Ovary (tissue), 9 donors: ENCODE results near the gene VKORC1. TPM values are rescaled to one million over a fixed set of nuclear protein-coding genes. Genes with fewer than 3 reads are reported as not detected.

Experiments used
- DNase-seq, 5 donors: peaks; one replicate each; pipeline ENCODE4 v3.0.0-alpha.2; 2019 to 2020
- H3K27ac ChIP-seq, 2 donors: fragments of 200-600 bp; one replicate each; pipeline versions ENCODE4 v1.5.1 to v1.8.0; 2019 to 2022
- H3K27me3 ChIP-seq: fragments of 200-600 bp; one replicate; pipeline ENCODE4 v1.8.0; 2022
- H3K36me3 ChIP-seq: fragments of 200-600 bp; sonication (generic); one replicate; pipeline ENCODE4 v1.5.1; 2019
- H3K4me1 ChIP-seq: one replicate; pipeline ENCODE4 v1.8.1; 2013; ENCODE audit warnings: mild to moderate bottlenecking, moderate library complexity; ENCODE audit not compliant: insufficient read depth
- H3K4me3 ChIP-seq: fragments of 200-600 bp; sonication (generic); one replicate; pipeline ENCODE4 v1.5.1; 2017
- H3K9me3 ChIP-seq, 2 donors: fragments of 200-600 bp in 1 of 2; sonication (generic) in 1 of 2; one replicate each; pipeline versions ENCODE4 v1.5.1 to v1.8.1; 2013 to 2019; ENCODE audit warnings: mild to moderate bottlenecking in 1 of 2, moderate library complexity in 1 of 2
- CTCF ChIP-seq, 3 donors: fragments of 450-650 bp in 2 of 3; fragments of 200-600 bp in 1 of 3; IDR thresholded peaks; one replicate each; pipeline versions ENCODE4 v1.5.1 to v1.8.0; 2016 to 2022; ENCODE audit warnings: antibody characterized with exemption in 3 of 3, mild to moderate bottlenecking in 1 of 3
- EP300 ChIP-seq: sonication (generic); formaldehyde crosslinking; IDR thresholded peaks from one replicate; pipeline ENCODE4 v1.6.1; 2017; ENCODE audit warnings: antibody characterized with exemption
- POLR2A ChIP-seq: fragments of 450-650 bp; IDR thresholded peaks from one replicate; pipeline ENCODE4 v1.6.1; 2017; ENCODE audit warnings: antibody characterized with exemption, mild to moderate bottlenecking, moderate library complexity
- WGBS, 3 donors: extraction: QIAGEN DNeasy Blood & Tissue Kit in 1 of 3; methylation state at CpG; one replicate each; pipeline versions ENCODE4 v1.1.5 to v1.1.7; 2013 to 2017; 5-methylcytosine and 5-hydroxymethylcytosine counted together
- intact Hi-C, 4 donors: fragments of 100-400 bp; cut with DNase I; formaldehyde crosslinking; loops; one replicate each; pipeline versions ENCODE4 v1.11.0 to v1.15.1; 2022 to 2023
- polyA plus RNA-seq, 2 donors: library from polyadenylated mRNA; stranded (reverse); fragments of 200-250 nt in 1 of 2; fragments of 350-450 nt in 1 of 2; fragmentation: Illumina TruSeq in 1 of 2; extraction: RNeasy Lipid Tissue Mini Kit (QIAGEN cat#74804) in 1 of 2; gene quantifications; one replicate each; pipeline ENCODE4 v1.2.3, GENCODE V29; 2013 to 2014
- total RNA-seq, 7 donors: library from RNA; depleted of rRNA in 2 of 7; stranded (reverse); fragments of >200 nt in 2 of 7; fragmentation: NEBNext Ultra II Directional in 3 of 7; extraction: Animal tissue kit (Norgen Biotek cat#: 25700) in 3 of 7; gene quantifications; one replicate each; pipeline versions ENCODE4 v1.1.0 to v1.2.4, GENCODE V29; 2016 to 2023
- donor health status: DM: no; HTN: no; CAD: no; lungs with moderate emphysema.
- donor health status: DM: no; HTN: no; CAD: no.
- donor health status: Bipolar disorder and iron deficiency.
- donor health status: DM: yes; HTN: yes; CAD: no.
- donor health status: DM: no; HTN: no; CAD: no.
- donor health status: DM: yes; HTN: yes; CAD: no.

Gene VKORC1
- total and polyA plus RNA-seq, 9 donors = 72.1 to 141 (median 86.4) TPM

GRCh38 chr16:31055613-31056012 is 39.0 kb downstream of the VKORC1 start:
- Histone ChIP-seq H3K27me3 (no peaks in the 10 kb centered on the region), H3K4me3 (no peak overlapping the region), H3K27ac (no peak overlapping the region), H3K36me3 (no peaks in the 10 kb centered on the region), H3K4me1 (no peaks in the 10 kb centered on the region), H3K9me3 (no peaks in the 10 kb centered on the region)
- intact Hi-C loops = no loop called here
- no peak for TF ChIP-seq EP300
- TF ChIP-seq POLR2A = no peak
- TF ChIP-seq CTCF (IDR thresholded peaks at IDR 0.05) = no peak
- WGBS, 3 donors = 84 to 87% (median 85%) methylated on average over 4 of the region's 4 CpGs
- DNase-seq = no peak

- Histone ChIP-seq H3K4me3 (no peak overlapping the region), H3K4me1 (no peaks in the 10 kb centered on the region), H3K9me3 (no peaks in the 10 kb centered on the region), H3K36me3 (no peaks in the 10 kb centered on the region), H3K27me3 (no peaks in the 10 kb centered on the region), H3K27ac (no peak overlapping the region)
- no peak for DNase-seq
- WGBS, 3 donors = 18 to 42% (median 34%) methylated on average over 2 of the region's 2 CpGs
- TF ChIP-seq CTCF (IDR thresholded peaks at IDR 0.05) = no peak
- TF ChIP-seq EP300 = no peak
- TF ChIP-seq POLR2A = no peak
- intact Hi-C loops = no loop called here
Measured at GRCh38 chr16:31052114-31052513, 42.5 kb downstream of the VKORC1 start.

GRCh38 chr16:31050280-31051030 is 44.1 kb downstream of the VKORC1 start:
- no peak for DNase-seq
- intact Hi-C loops = no loop called here
- Histone ChIP-seq H3K36me3 (no peaks in the 10 kb centered on the region), H3K27me3 (no peaks in the 10 kb centered on the region), H3K4me1 (no peaks in the 10 kb centered on the region), H3K9me3 (no peaks in the 10 kb centered on the region), H3K27ac (no peak overlapping the region), H3K4me3 (no peak overlapping the region)
- 74 to 81% (median 80%) methylated on average over 10 of the region's 10 CpGs for WGBS, 3 donors
- TF ChIP-seq POLR2A = no peak
- TF ChIP-seq CTCF (IDR thresholded peaks at IDR 0.05) = no peak

GRCh38 chr16:31043898-31044481 is 50.6 kb downstream of the VKORC1 start:
- intact Hi-C loops = loop anchor here in 1 of 4 donors (10.0 kb wide), 1 partner anchor 59 kb away; the partner anchor contains the start of gene HSD3B7
- H3K9me3 ChIP-seq = no peaks in the 10 kb centered on the region
- no peak for DNase-seq
- no peak overlapping the region for H3K4me3 ChIP-seq
- H3K27ac ChIP-seq = no peak overlapping the region
- H3K27me3 ChIP-seq = no peaks in the 10 kb centered on the region
- no peaks in the 10 kb centered on the region for H3K36me3 ChIP-seq
- H3K4me1 ChIP-seq = no peaks in the 10 kb centered on the region
- TF ChIP-seq POLR2A = no peak
- TF ChIP-seq EP300 = no peak
- no peak for TF ChIP-seq CTCF (IDR thresholded peaks at IDR 0.05)
- 86 to 94% (median 88%) methylated on average over 4 of the region's 4 CpGs for WGBS, 3 donors
